GDM1 (cell line): Measurements from ENCODE around the gene SRRM2.

Source experiments
- DNase-seq: peaks from one replicate; lab custom pipeline; 2025; lab: John Stamatoyannopoulos, UW

The SRRM2 gene

DNA sequence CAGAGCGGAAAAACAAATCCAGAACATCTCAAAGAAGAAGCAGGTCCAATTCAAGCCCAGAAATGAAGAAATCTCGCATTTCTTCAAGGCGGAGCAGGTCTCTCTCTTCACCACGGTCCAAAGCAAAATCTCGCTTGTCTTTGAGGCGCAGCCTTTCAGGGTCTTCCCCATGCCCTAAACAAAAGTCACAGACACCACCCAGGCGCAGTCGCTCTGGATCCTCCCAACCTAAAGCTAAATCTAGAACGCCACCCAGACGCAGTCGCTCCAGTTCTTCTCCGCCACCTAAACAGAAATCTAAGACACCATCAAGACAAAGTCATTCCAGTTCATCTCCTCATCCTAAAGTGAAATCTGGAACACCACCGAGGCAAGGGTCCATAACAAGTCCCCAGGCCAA, 10.3 kb downstream of the SRRM2 start:
- no peak for DNase-seq

DNA sequence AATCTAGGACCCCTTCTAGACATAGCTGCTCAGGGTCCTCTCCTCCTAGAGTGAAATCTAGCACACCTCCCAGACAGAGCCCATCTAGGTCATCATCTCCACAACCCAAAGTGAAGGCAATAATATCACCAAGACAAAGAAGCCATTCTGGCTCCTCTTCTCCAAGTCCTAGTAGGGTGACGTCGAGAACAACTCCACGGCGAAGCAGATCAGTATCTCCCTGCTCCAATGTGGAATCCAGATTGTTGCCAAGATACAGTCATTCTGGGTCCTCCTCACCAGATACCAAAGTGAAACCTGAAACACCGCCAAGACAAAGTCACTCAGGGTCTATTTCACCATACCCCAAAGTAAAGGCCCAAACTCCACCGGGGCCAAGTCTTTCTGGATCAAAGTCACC, 10.7 kb downstream of the SRRM2 start:
- no peak for DNase-seq

DNA sequence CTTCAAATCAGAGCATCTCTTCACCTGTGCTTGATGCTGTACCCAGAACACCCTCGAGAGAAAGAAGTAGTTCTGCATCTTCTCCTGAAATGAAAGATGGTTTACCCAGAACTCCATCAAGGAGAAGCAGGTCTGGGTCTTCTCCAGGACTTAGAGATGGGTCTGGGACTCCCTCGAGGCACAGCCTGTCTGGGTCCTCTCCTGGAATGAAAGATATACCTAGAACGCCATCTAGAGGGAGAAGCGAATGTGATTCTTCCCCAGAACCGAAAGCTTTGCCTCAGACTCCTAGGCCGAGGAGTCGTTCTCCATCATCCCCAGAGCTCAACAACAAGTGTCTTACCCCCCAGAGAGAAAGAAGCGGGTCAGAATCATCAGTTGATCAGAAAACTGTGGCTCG, 12.3 kb downstream of the SRRM2 start:
- DNase-seq: no peak

DNA sequence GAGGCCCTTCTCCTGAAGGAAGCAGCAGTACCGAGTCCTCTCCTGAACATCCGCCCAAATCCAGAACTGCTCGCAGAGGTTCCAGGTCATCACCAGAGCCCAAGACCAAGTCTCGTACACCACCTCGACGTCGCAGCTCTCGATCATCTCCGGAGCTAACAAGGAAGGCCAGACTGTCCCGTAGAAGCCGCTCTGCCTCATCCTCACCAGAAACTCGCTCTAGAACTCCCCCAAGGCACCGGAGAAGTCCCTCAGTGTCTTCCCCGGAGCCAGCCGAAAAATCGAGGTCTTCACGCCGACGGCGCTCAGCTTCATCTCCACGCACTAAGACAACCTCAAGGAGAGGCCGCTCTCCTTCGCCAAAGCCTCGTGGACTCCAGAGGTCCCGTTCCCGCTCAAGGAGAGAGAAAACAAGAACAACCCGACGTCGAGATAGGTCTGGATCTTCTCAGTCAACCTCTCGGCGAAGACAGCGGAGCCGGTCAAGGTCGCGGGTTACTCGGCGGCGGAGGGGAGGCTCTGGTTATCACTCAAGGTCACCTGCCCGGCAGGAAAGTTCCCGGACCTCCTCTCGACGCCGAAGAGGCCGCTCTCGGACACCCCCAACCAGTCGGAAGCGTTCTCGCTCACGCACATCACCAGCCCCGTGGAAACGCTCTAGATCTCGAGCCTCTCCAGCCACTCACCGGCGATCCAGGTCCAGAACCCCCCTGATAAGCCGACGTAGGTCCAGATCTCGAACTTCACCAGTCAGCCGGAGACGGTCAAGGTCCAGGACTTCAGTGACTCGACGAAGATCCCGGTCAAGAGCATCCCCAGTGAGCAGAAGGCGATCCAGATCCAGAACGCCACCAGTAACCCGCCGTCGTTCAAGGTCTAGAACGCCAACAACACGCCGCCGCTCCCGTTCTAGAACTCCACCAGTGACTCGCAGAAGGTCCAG, 13.3 kb downstream of the SRRM2 start:
- DNase-seq: no peak

DNA sequence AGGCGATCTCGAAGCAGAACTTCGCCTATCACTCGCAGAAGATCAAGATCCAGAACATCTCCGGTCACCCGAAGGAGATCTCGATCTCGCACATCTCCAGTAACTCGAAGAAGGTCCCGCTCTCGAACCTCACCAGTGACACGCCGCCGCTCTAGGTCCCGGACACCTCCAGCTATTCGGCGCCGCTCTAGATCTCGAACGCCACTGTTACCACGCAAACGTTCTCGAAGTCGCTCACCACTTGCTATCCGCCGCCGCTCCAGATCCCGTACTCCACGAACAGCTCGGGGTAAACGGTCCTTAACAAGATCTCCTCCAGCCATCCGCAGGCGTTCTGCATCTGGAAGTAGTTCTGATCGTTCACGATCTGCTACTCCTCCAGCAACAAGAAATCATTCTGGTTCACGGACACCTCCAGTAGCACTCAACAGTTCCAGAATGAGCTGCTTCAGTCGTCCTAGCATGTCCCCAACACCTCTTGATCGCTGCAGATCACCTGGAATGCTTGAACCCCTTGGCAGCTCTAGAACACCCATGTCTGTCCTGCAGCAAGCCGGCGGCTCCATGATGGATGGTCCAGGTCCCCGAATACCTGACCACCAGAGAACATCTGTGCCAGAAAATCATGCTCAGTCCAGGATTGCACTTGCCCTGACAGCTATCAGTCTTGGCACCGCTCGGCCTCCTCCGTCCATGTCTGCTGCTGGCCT, 14.1 kb downstream of the SRRM2 start:
- DNase-seq: no peak

DNA sequence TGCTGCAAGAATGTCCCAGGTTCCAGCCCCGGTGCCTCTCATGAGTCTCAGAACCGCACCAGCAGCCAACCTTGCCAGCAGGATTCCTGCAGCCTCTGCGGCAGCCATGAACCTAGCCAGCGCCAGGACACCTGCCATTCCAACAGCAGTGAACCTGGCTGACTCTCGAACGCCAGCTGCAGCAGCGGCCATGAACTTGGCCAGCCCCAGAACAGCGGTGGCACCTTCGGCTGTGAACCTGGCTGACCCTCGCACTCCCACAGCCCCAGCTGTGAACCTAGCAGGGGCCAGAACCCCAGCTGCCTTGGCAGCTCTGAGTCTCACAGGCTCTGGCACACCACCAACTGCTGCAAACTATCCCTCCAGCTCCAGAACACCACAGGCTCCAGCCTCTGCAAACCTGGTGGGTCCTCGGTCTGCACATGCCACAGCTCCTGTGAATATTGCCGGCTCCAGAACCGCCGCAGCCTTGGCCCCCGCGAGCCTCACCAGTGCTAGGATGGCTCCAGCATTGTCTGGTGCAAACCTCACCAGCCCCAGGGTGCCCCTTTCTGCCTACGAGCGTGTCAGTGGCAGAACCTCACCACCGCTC, 14.8 kb downstream of the SRRM2 start:
- no peak for DNase-seq

DNA sequence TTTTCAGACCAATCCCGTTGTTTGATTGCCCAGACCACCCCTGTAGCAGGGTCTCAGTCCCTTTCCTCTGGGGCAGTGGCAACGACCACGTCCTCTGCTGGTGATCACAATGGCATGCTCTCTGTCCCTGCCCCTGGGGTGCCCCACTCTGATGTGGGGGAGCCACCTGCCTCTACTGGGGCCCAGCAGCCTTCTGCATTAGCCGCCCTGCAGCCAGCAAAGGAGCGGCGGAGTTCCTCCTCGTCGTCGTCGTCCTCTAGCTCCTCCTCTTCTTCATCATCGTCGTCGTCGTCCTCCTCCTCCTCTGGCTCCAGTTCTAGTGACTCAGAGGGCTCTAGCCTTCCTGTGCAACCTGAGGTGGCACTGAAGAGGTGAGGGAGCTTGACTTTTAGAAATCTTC, 15.5 kb downstream of the SRRM2 start:
- no peak for DNase-seq

DNA sequence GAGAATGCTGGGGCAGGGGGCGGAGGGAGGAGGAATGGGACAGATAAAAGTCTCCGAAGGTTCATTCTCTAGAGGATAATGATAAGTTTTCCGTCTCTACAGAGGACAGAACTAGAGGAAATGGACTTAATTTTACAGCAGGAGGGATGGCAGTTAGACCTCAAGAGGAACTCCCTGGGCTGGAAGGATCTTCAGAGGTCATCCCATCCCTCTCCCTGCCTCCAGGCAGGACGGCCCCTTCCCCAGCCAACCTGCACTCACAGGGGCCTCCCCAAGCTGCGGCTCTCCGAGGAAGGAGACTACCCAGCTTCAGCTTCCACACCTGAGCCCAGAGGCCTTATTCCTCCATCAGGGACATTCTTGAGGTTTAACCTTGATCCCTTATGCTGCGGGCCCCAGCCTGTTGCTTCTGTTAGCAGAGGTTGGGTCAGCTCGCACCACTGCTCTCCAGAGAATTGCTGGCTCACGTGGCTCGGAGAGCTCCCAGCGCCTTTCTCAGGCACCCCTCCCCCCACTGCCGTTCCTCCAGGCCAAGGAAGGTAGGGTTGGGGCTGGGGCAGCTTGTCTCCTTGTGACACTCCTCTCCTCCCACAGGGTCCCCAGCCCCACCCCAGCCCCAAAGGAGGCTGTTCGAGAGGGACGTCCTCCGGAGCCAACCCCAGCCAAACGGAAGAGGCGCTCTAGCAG, 16.1 kb downstream of the SRRM2 start:
- DNase-seq: no peak

DNA sequence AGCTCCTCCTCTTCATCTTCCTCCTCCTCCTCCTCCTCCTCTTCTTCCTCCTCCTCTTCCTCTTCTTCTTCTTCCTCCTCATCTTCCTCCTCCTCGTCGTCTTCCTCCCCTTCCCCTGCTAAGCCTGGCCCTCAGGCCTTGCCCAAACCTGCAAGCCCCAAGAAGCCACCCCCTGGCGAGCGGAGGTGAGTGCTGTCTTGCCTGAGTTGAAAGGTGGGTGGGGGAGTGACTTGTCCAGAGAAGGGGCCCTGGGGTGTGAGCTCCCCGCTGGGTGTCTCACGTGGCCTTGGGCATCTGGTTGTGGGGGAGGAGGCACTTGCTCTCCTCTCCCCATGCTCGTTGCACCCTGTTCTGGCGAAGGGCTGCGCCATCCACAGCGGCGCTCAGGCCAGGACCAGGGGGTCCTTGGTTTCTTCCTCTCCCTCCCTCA, 16.7 kb downstream of the SRRM2 start:
- no peak for DNase-seq

DNA sequence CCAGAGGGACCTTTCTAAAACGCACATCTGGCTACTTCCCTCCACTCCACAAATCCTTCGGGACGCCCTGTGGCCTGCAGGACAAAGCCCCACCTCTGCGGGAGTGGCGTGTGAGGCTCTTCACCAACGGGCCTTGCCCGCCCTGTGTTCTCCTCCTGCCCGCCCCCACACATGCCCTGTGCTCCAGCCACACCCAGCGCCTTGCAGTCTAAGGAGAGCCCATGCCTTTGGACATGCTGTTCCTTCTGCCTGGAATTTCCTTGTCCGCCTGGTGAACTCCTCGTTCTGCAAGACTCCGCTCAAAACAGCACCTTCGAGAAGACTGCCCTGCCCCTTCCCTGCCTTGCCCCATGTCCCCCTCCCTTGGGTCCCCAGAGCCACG, 17.2 kb downstream of the SRRM2 start:
- no peak for DNase-seq

DNA sequence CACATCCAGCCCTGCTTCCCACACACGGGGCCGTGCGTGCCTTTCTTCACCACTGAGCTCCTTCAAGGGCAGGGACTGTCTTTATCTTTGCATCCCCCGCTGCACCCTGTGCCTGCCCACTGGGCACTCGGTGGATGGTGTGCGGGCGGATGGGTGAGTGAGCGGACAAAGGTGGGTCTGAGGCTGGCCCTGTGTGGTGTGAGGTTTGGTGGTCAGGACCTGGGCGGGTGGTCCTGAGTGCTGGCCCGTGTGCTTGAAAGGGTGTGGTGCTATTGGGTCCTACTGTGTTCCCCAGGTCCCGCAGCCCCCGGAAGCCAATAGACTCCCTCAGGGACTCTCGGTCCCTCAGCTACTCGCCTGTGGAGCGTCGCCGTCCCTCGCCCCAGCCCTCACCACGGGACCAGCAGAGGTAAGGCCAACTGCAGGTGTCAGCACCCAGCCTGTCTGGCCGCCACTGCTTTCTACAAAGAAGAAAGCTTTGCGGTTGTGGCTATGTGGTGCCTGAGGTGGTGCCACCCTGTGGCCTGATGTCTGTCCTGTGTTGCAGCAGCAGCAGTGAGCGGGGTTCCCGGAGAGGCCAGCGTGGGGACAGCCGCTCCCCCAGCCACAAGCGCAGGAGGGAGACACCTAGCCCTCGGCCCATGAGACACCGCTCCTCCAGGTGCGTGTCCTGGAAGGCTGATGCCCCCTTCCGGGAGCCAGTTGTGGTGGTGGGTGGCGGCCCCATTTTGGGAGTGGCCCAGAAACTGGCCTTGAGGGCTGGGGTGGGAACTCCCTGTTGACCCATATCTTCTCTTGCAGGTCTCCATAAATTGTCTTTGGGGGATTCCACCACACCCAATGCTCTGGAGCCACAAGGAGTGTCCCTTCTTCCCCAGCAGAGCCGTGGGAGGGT, 17.9 kb downstream of the SRRM2 start:
- DNase-seq: no peak

DNA sequence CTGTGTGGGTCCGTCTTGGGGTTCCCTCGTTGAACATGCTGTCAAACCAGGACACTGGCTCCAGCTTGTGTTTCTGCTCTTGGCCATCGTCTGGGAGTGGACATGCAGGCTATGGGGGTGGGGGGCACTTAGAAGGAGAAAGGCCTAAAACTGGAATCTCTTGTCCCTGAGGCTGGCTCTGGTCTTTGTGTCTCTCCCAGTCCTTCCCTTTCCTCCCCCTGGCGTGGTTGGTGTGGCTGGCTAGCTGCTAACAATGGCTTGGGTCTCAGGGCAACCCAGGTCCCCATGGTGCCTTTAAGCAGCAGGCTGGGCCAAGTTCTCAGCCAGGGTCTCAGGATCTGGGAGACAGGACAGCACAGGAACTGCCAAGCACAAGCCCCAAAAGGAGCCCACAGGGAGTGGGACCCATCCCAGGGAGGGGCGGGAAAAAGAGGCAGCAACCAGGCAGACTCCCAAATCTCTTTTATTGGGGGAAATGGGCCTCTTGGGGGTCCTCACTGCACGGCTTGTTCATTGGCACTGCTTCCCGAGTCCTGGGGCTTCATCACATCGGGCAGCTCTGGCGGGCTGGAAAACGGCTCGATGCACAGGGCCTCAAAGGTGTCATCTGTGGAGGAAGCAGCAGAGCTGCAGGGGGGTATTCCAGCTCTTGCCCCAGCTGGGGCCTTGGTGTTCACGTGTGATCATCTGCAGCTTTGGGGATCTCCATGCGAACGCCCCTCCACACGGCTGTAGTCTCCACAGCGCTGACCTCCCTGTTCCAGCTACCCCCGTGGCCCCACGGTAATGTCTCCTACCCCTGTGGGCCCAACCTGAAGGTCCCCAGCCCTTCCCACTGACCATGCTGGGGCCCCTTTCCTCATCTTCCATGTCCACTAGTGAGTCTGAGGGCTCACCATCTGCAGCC, 19.3 kb downstream of the SRRM2 start:
- DNase-seq: no peak

DNA sequence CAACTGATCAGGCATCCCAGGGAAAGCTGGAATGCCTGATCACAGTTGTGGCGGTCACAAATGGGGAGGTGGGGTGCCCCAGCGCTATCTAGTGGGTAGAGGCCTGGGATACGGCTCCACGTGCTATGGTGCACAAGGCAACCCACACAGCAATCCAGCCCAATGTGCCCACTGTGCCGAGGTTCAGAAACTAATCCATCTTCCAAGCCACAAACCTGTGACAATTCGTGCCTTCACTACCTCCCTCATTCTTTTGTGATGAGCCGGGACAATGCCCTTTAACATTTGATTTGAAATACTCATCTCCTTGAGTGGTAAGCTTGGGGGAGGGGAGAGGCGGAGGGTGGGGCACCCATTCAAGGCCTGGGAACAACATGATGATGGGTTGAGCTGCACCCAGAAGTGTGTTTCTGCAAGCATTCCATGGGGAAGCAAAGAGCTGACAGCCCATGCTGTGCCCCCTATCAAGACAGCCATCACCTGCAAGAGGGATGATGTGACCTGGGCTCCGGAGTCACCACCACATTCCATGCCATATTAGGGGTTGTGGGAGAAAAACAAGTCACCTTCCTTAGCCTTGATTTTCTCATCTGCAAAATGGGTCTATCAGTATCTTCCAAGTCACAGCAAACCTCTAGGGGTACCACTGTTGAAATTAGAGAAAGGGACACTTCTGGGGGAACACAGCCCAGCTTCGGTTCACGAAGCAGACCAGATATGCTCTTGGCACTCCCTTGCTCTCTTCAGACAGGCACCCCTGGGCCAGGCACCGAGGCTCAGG, 20.9 kb downstream of the SRRM2 start:
- DNase-seq: no peak

DNA sequence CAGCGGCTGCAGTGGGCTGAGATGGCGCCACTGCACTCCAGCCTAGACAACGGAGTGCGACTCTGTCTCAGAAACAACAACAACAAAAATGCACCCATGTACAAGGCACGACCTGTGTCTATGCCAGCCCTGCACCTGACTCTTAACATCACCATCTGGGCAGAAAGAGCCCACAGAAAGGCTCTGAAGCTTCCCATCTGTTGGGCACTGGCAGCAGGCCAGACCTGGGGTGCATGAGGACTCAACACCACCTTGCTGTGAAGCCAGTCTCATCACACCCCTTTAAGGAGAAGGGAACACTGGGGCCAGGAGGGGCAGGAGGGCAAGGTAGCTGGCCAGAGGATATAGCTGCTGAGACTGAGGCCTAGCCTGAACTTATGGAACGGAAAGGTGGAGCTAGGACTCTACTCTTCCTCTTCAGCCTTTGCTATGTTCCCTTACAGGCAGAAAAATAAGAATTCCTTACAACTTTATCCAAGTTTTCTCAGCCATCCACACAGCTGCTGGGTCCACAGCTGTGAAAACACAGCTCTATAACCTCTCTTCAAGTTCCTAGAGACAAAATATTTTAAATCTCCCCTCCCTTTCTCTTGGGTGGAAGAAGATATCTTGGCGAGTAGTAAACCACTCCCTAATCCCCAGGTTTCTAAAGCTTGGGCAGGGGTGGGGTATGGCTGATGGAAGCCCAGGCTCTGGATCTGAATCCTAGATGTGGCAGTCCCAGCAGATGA, 21.9 kb downstream of the SRRM2 start:
- no peak for DNase-seq

DNA sequence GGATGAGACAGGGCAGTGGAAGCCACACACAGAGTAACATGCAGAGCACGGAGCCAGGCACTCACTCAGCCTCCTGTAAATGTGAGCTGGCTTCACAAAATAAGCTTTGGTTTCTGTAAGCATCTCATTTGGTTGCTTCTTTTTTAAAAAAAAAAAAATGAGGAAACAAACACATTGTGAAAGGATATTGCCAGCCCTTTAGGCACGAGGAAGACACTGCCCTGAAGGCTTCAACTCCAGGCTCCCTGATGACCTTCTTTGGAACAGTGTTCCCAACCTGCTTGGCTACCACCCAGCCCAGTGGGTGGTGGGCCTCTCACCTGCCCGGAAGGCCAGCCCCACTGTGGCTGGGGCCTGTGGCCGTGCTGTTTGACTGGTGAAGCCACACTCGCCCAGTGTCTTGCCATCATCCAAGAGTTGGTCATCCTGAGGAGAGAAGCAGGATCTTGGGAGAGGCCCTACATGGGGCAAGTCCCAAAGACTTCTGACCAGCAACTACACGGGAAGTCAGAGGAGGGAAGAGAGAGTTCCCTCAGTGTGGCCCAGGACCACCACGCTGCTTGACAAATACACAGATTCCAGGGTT, 22.8 kb downstream of the SRRM2 start:
- DNase-seq: no peak

DNA sequence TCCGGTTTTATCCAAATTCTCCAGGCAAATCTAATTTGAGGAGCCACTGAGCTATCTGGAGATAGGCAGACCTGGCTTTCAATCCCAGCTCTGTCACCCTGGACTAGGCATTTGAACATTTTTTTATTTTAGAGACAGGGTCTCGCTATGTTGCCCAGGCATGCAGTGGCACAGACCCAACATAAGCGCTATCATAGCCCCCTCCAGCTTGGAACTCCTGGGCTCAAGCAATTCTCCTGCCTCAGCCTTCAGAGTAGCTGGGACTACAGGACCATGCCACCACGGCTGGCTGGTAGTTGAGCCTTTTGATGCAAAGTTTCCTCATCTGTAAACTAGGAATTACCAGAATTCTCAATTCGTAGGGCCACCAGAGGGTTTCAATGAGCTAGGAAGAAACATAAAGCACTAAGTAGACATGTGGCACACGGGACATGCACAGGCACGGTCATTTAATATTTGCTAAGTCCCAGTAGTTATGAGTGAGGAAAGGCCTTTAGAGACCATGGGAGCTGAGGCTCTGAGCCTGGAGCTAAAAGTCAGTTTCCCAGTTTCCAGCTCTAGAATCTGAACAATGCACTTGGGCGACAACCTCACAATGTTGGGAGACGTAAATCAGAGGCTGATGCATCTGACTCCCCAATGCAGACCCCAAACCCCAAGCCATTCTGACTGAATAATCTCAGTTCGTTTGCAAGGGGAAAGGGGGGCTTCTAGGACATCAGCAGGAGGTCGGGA, 23.5 kb downstream of the SRRM2 start:
- DNase-seq: no peak

DNA sequence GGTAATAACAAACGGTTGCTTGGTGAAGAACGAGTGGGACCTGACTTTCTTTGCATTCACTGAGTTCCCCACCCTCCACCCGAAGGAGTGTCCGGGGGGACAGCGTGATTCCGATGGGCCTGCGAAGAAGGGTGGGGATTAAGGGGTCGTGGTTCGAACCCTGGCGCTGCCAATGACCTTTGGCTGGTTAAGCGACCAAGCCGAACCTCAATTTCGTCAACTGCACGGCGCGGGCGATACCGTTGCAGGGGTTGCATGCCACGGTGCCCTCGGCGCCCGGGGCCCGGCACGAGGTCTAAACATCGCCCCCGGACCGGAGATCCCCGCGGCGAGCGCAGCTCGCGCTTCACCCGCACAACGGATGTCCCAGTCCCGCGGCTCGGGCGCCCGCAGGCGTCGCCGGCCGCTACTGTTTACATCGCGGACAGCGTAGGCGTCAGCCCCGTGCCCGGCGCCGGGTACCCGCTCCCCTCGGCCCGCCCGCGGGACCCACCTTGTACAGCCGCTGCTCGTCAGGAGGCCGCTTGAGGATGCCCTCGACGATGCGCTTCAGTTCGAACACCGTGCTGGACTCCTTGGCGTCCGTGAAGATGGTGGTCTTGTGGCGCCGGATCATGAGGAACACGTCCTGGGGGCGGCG, 24.2 kb downstream of the SRRM2 start:
- no peak for DNase-seq
